ENCODE measurements around the gene EGR1.
A peak's percentile ranks its signal among the peaks of the same experiment; 100 is the strongest.

EGR1 gene

DNA sequence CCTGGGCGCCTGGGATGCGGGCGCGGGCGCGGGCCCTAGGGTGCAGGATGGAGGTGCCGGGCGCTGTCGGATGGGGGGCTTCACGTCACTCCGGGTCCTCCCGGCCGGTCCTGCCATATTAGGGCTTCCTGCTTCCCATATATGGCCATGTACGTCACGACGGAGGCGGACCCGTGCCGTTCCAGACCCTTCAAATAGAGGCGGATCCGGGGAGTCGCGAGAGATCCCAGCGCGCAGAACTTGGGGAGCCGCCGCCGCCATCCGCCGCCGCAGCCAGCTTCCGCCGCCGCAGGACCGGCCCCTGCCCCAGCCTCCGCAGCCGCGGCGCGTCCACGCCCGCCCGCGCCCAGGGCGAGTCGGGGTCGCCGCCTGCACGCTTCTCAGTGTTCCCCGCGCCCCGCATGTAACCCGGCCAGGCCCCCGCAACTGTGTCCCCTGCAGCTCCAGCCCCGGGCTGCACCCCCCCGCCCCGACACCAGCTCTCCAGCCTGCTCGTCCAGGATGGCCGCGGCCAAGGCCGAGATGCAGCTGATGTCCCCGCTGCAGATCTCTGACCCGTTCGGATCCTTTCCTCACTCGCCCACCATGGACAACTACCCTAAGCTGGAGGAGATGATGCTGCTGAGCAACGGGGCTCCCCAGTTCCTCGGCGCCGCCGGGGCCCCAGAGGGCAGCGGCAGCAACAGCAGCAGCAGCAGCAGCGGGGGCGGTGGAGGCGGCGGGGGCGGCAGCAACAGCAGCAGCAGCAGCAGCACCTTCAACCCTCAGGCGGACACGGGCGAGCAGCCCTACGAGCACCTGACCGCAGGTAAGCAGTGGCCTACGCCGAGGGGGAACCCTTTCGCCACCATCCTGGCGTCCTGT, at the start of gene EGR1:
TSS of gene EGR1 (plus strand) at position 219 of the 864 bp plus-strand sequence. CDS start at position 502, 283 bp downstream.
- H3K4me3 ChIP-seq (ENCODE audit: low read depth, low read length) = peak within 1 kb of the TSS; percentile 89
- TF ChIP-seq, protein P1, sequence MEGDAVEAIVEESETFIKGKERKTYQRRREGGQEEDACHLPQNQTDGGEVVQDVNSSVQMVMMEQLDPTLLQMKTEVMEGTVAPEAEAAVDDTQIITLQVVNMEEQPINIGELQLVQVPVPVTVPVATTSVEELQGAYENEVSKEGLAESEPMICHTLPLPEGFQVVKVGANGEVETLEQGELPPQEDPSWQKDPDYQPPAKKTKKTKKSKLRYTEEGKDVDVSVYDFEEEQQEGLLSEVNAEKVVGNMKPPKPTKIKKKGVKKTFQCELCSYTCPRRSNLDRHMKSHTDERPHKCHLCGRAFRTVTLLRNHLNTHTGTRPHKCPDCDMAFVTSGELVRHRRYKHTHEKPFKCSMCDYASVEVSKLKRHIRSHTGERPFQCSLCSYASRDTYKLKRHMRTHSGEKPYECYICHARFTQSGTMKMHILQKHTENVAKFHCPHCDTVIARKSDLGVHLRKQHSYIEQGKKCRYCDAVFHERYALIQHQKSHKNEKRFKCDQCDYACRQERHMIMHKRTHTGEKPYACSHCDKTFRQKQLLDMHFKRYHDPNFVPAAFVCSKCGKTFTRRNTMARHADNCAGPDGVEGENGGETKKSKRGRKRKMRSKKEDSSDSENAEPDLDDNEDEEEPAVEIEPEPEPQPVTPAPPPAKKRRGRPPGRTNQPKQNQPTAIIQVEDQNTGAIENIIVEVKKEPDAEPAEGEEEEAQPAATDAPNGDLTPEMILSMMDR (IDR thresholded peaks at IDR 0.05; ENCODE audit: borderline replicate concordance, insufficient read depth, low read depth, low read length) = no peak; the same call in 1 of the 2 replicates

DNA sequence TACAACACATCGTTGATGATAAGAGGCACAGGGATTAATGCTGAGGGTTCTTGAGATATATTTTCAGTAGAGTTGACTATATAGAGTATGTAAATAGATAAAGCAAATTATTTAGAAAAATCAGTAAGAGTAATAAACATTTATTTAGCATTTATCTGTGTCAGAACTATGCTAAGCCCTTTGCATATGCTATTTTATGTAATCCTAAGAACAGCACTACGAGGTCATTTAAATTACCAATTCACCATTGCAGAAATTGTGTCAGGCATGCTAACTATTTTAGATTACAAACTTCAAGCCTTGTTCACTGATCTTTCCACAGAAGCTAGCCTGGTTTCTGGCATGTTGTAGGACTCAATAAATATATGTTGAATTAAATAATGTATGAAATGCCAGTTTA, 46.8 kb upstream of the EGR1 start:
- no peak overlapping the region for H3K4me3 ChIP-seq (ENCODE audit: low read depth, low read length)
- TF ChIP-seq, protein P1 (IDR thresholded peaks at IDR 0.05; ENCODE audit: borderline replicate concordance, insufficient read depth, low read depth, low read length) = no peak

DNA sequence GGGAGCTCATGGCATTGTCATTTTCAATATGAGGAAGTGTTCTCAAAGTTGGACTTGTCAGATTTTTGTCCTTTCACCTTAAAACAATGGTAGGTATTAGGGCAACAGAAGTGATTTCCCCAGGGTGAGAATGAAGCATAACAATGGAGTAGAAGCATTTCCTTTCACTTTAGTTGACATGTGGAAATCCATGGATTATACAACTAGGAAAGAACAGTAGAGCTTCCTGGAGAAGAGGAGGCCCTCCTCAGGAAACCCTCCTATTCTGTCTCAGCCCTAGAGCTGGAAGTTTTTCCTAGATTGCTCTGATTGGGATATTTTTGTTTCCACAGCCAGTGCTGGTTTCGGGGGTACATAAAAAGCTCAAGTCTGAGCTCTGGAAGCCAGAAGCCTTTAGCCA, 40.2 kb upstream of the EGR1 start:
- H3K4me3 ChIP-seq (ENCODE audit: low read depth, low read length) = no peak overlapping the region
- TF ChIP-seq, protein P1 (IDR thresholded peaks at IDR 0.05; ENCODE audit: borderline replicate concordance, insufficient read depth, low read depth, low read length) = no peak

DNA sequence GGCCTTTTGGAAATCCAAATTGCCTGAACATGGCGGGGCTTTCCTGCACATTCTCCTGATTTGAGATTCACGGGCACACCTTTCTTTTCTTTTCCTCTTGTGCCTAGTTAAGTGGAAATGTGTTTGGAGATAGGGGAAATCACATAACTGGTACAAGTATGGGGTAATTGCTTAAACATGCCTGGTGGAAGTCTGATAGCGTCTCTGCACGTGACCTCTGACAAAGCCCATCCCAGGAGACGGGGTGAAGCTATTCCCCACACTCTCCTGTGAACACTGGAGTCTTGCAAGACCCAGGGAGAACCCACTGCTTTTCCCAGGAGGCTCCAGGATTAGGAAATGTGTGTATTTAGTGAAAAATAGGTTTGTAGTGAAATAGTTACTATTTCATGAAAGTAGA, 29.3 kb upstream of the EGR1 start:
- H3K4me3 ChIP-seq (ENCODE audit: low read depth, low read length) = no peak overlapping the region
- TF ChIP-seq, protein P1 (IDR thresholded peaks at IDR 0.05; ENCODE audit: borderline replicate concordance, insufficient read depth, low read depth, low read length) = no peak

DNA sequence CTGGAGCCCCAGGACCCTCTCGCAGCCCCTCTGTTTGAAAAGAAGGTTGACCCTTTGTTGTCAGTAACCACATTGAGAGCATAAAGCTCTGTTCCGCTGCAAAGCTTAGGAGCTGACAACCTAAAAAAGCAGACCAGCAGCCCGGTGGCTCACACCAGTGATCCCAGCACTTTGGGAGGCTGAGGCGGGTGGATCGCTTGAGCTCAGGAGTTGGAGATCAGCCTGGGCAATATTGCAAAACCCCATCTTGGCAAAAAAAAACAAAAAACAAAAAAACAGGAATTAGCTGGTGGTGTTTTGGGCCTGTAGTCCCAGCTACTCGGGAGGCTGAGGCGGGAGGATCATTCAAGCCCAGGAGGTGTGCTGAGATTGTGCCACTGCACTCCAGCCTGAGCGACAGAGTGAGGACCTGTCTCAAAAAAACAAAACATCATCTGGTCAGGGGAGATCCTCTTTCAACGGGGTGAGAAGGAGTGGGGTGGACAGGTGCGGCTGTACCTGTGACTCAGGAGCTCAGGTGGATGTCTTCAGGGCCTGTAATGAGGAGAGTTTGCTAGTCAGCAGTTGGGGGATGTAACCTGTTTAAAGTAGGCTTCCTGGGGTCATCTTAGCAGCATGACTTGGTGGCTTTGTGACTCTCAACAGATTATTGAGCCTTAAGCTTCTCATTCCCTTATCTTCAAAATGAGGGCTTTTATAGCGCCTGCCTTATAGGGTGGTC, 27.1 kb upstream of the EGR1 start:
- TF ChIP-seq, protein P1 (IDR thresholded peaks at IDR 0.05; ENCODE audit: borderline replicate concordance, insufficient read depth, low read depth, low read length) = no peak
- no peak overlapping the region for H3K4me3 ChIP-seq (ENCODE audit: low read depth, low read length)

DNA sequence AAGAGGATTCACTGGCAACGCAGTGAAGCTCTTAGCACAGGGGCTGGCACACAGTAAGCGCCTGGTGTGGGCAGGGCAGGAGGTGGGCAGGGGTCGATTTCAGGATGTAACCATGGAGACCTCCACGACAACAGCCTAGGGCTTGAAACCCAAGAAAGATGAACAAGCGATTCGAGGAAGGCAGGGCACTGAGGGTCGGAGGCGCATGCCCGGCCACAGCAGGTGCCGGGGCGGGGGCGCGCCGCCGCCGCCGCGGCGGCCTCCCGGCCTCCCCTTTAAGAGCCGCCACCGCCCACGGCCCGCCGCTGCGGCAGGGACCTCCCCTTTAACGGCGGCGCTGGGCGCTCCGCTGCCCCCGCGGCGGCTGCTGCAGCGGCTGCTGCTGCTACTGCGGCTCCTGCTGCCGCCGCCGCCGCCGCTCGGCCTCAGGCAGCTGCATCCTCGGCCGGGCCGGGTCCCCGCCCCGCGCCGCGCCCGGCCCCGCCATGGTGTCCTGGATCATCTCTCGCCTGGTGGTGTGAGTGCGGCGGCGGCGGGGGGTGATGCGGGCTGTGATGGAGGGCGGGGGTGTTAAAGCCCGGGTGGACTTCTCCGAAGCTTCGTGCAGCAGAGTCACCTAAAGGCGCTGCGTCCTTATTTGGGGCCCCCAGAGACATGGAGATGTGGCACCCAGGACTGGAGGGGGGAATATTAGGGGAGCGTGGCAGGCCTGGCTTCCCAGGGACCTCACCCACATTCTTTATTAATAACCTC, 26.4 kb upstream of the EGR1 start, which contains the start of gene REEP2:
TSS of gene REEP2 (plus strand) at position 334 of the 753 bp plus-strand sequence. CDS start at position 486, 152 bp downstream.
- H3K4me3 ChIP-seq (ENCODE audit: low read depth, low read length) = peak within 1 kb of the TSS; percentile 26
- TF ChIP-seq, protein P1 (IDR thresholded peaks at IDR 0.05; ENCODE audit: borderline replicate concordance, insufficient read depth, low read depth, low read length) = no peak
